Aorta (tissue), 5 donors: ENCODE results near the gene HOMEZ. TPM values are rescaled to one million over a fixed set of nuclear protein-coding genes. Genes with fewer than 3 reads are reported as not detected.
A peak's percentile ranks its signal among the peaks of the same experiment; 100 is the strongest.
"Not testable (repeated sequence)": the region's sequence is repeated elsewhere in the genome, so short reads cannot be mapped to it uniquely, and the experiment has no call there.

Experiments used
- ATAC-seq: fragments of 200-7000 bp; cut with Tn5 transposase; one replicate; pipeline ENCODE4 v1.9.1; 2022; ENCODE audit warnings: moderate library complexity; ENCODE audit not compliant: low FRiP score
- DNase-seq, 2 donors: peaks; one replicate each; pipeline ENCODE4 v3.0.0-alpha.2; 2020
- H3K27ac ChIP-seq, 2 donors: one replicate each; pipeline ENCODE4 v1.5.1; 2013; ENCODE audit warnings: low read length in 2 of 2, mild to moderate bottlenecking in 2 of 2, moderate library complexity in 2 of 2, control low read depth in 1 of 2, inconsistent platforms in 1 of 2, low read depth in 1 of 2
- H3K27me3 ChIP-seq, 2 donors: one replicate each; pipeline ENCODE4 v1.6.1; 2013; ENCODE audit warnings: control low read depth in 1 of 2, low read length in 1 of 2, mild to moderate bottlenecking in 1 of 2, moderate library complexity in 1 of 2; ENCODE audit not compliant: insufficient read depth in 2 of 2, control insufficient read depth in 1 of 2
- H3K36me3 ChIP-seq, 2 donors: one replicate each; pipeline ENCODE4 v1.6.1; 2013; ENCODE audit warnings: control low read depth in 1 of 2, low read length in 1 of 2, mild to moderate bottlenecking in 1 of 2; ENCODE audit not compliant: insufficient read depth in 2 of 2, control insufficient read depth in 1 of 2
- H3K4me1 ChIP-seq, 2 donors: one replicate each; pipeline ENCODE4 v1.6.1; 2013; ENCODE audit warnings: low read length in 2 of 2, control low read depth in 1 of 2, mild to moderate bottlenecking in 1 of 2, moderate library complexity in 1 of 2; ENCODE audit not compliant: insufficient read depth in 2 of 2, control insufficient read depth in 1 of 2
- H3K4me3 ChIP-seq, 2 donors: one replicate each; pipeline ENCODE4 v1.5.1; 2013; ENCODE audit warnings: low read length in 2 of 2, control low read depth in 1 of 2, mild to moderate bottlenecking in 1 of 2
- H3K9me3 ChIP-seq: one replicate; pipeline ENCODE4 v1.6.1; 2013; ENCODE audit warnings: mild to moderate bottlenecking, low read length; ENCODE audit not compliant: control insufficient read depth
- WGBS, 2 donors: extraction: QIAGEN DNeasy Blood & Tissue Kit; methylation state at CpG; one replicate each; pipeline ENCODE4 v1.1.7; 2013; 5-methylcytosine and 5-hydroxymethylcytosine counted together
- intact Hi-C, 2 donors: fragments of 100-400 bp; cut with DNase I; formaldehyde crosslinking; loops; one replicate each; pipeline versions ENCODE4 v1.14.2 to v1.15.0; 2022
- long read RNA-seq, 2 donors: library from polyadenylated mRNA; unstranded; transcript quantifications; one replicate each; pipeline ENCODE4 v2.0.0, GENCODE V29; 2020 to 2021
- polyA plus RNA-seq, 2 donors: library from polyadenylated mRNA; stranded (reverse); fragments of 200-250 nt; gene quantifications; one replicate each; pipeline ENCODE4 v1.2.3, GENCODE V29; 2013
- total RNA-seq, 2 donors: library from RNA; stranded (reverse); fragmentation: NEBNext Ultra II Directional; extraction: Animal tissue kit (Norgen Biotek cat#: 25700); gene quantifications; one replicate each; pipeline ENCODE4 v1.2.1, GENCODE V29; 2021
- donor health status: healthy with polysubstance abuse.
- donor health status: Bipolar disorder and iron deficiency.
- donor health status: DM: no; HTN: no; CAD: no.
- donor health status: DM: no; HTN: no; CAD: no.
- donor health status: DM: yes; HTN: yes; CAD: no.

Gene HOMEZ
- total RNA-seq = 10 to 100 TPM in 1 of 2 donors, 1 to 10 TPM in 1; 5.8 to 10.6 TPM
- 1 to 10 TPM; 1.9 to 2.9 TPM for polyA plus RNA-seq
- long read RNA-seq, donor 1, full-length matches to known transcripts = 7 of 9 reads
- long read RNA-seq, donor 1, partial matches to known transcripts = 0 of 9 reads
- long read RNA-seq, donor 1, other reads (novel, unspliced or antisense) = 2 of 9 reads
- long read RNA-seq, donor 2, partial matches to known transcripts = 0 of 1 reads
- long read RNA-seq, donor 2, other reads (novel, unspliced or antisense) = 1 of 1 reads

GRCh38 chr14:23286020-23286901, at the start of gene HOMEZ:
TSS of gene HOMEZ (minus strand) at chr14:23286132. CDS start at chr14:23285952, 180 bp downstream.
- DNase-seq (peak; percentile 100), ATAC-seq (peak; percentile 100)
- Histone ChIP-seq H3K4me3 (peak within 1 kb of the TSS; percentile 70 to 79), H3K36me3 (no peaks in the 10 kb centered on the region), H3K4me1 (no peaks in the 10 kb centered on the region), H3K27me3 (no peaks in the 10 kb centered on the region), H3K9me3 (no peaks in the 10 kb centered on the region), H3K27ac (peak within 1 kb of the TSS; percentile 65 to 77)
- intact Hi-C loops = loop anchor here in 1 of 2 donors (1.0 kb wide), 1 partner anchor 34 kb away; no protein-coding TSS in a partner anchor
- WGBS, 2 donors = 1% methylated on average over 44 to 53 of the region's 53 CpGs

- no peaks in the 10 kb centered on the region for H3K9me3 ChIP-seq
- H3K27me3 ChIP-seq = no peaks in the 10 kb centered on the region
- H3K36me3 ChIP-seq = no peaks in the 10 kb centered on the region
- no peak for ATAC-seq
- H3K27ac ChIP-seq = no peak overlapping the region
- H3K4me1 ChIP-seq = no peaks in the 10 kb centered on the region
- intact Hi-C loops = no loop called here
- DNase-seq = no peak
- no peak overlapping the region for H3K4me3 ChIP-seq
- 87 to 89% methylated on average over 5 of the region's 5 CpGs for WGBS, 2 donors
Observed at GRCh38 chr14:23335623-23336022, 49.7 kb upstream of the HOMEZ start.

- Histone ChIP-seq H3K36me3 (peaks cover under 1 to 7% of the 10 kb centered on the region in 2 donors), H3K27me3 (no peaks in the 10 kb centered on the region), H3K9me3 (no peaks in the 10 kb centered on the region), H3K27ac (no peak overlapping the region), H3K4me1 (no peaks in the 10 kb centered on the region), H3K4me3 (no peak overlapping the region)
- DNase-seq (no peak), ATAC-seq (peak; percentile 87)
- 25 to 28% methylated on average over 4 of the region's 4 CpGs for WGBS, 2 donors
- intact Hi-C loops = loop anchor here (1.0 to 10.0 kb wide), 5 partner anchors 52 to 237 kb away; partner anchors contain the start of genes AP1G2 (in 1 of the 2), THTPA (in 1 of the 2) and ZFHX2 (in 1 of the 2)
Observed at GRCh38 chr14:23327947-23328744, 42.2 kb upstream of the HOMEZ start.

- H3K27me3 ChIP-seq = no peaks in the 10 kb centered on the region
- no peaks in the 10 kb centered on the region for H3K4me1 ChIP-seq
- peaks cover 2 to 7% of the 10 kb centered on the region in 2 donors for H3K36me3 ChIP-seq
- no peak overlapping the region for H3K4me3 ChIP-seq
- no peaks in the 10 kb centered on the region for H3K9me3 ChIP-seq
- ATAC-seq (no peak), DNase-seq (no peak)
- WGBS, 2 donors = 68 to 72% methylated on average over 13 of the region's 13 CpGs
- intact Hi-C loops = loop anchor here (2.0 to 10.0 kb wide), 4 partner anchors 56 to 238 kb away; partner anchors contain the start of genes AP1G2 (in 1 of the 2), THTPA (in 1 of the 2) and ZFHX2 (in 1 of the 2)
- H3K27ac ChIP-seq = no peak overlapping the region
Observed at GRCh38 chr14:23326491-23327332, 40.8 kb upstream of the HOMEZ start.

- not testable (repeated sequence) for ATAC-seq, H3K4me1 ChIP-seq, H3K27me3 ChIP-seq
Observed at GRCh38 chr14:23325746-23326145, 39.8 kb upstream of the HOMEZ start.

GRCh38 chr14:23324993-23325392, 39.1 kb upstream of the HOMEZ start:
- H3K27ac ChIP-seq = no peak overlapping the region
- WGBS, 2 donors = 73 to 79% methylated on average over 7 of the region's 7 CpGs
- H3K9me3 ChIP-seq = no peaks in the 10 kb centered on the region
- H3K36me3 ChIP-seq = peaks cover 2 to 7% of the 10 kb centered on the region in 2 donors
- ATAC-seq = no peak
- H3K27me3 ChIP-seq = no peaks in the 10 kb centered on the region
- intact Hi-C loops = loop anchor here (5.0 to 10.0 kb wide), 5 partner anchors 42 to 240 kb away; partner anchors contain the start of genes AP1G2 (in 1 of the 2), EFS (in 1 of the 2), NGDN (in 1 of the 2) and THTPA (in 1 of the 2)
- no peaks in the 10 kb centered on the region for H3K4me1 ChIP-seq
- DNase-seq = no peak
- H3K4me3 ChIP-seq = no peak overlapping the region

More at GRCh38 chr14:23325746-23326145, 39.8 kb upstream of the HOMEZ start:
- intact Hi-C loops = loop anchor here (2.0 to 10.0 kb wide), 4 partner anchors 57 to 239 kb away; partner anchors contain the start of genes AP1G2 (in 1 of the 2), THTPA (in 1 of the 2) and ZFHX2 (in 1 of the 2)
- H3K9me3 ChIP-seq, H3K36me3 ChIP-seq, H3K27ac ChIP-seq, DNase-seq, H3K4me3 ChIP-seq: not testable (repeated sequence)
- 93 to 95% methylated on average over 5 of the region's 5 CpGs for WGBS, 2 donors

- ATAC-seq = no peak
- H3K4me1 ChIP-seq = no peaks in the 10 kb centered on the region
- WGBS, 2 donors = 79 to 82% methylated on average over 2 of the region's 2 CpGs
Observed at GRCh38 chr14:23324455-23324846, 38.5 kb upstream of the HOMEZ start.

More at GRCh38 chr14:23324455-23324846, 38.5 kb upstream of the HOMEZ start:
- intact Hi-C loops = loop anchor here (5.0 to 10.0 kb wide), 4 partner anchors 43 to 240 kb away; partner anchors contain the start of genes AP1G2 (in 1 of the 2), EFS (in 1 of the 2), NGDN (in 1 of the 2) and THTPA (in 1 of the 2)
- Histone ChIP-seq H3K27ac (no peak overlapping the region), H3K36me3 (peaks cover 2 to 7% of the 10 kb centered on the region in 2 donors), H3K4me3 (no peak overlapping the region), H3K27me3 (no peaks in the 10 kb centered on the region), H3K9me3 (no peaks in the 10 kb centered on the region)
- no peak for DNase-seq
